SIG-M5 treated with dmso at 0.1 percent for 504 hours (cell line): Measurements from ENCODE around the gene RAVER1.
"Not testable (repeated sequence)": the region's sequence is repeated elsewhere in the genome, so short reads cannot be mapped to it uniquely, and the experiment has no call there.

Experiments used
- DNase-seq: peaks from one replicate; lab custom pipeline; 2025; ENCODE audit not compliant: unreplicated experiment; lab: John Stamatoyannopoulos, UW

The RAVER1 gene

DNA sequence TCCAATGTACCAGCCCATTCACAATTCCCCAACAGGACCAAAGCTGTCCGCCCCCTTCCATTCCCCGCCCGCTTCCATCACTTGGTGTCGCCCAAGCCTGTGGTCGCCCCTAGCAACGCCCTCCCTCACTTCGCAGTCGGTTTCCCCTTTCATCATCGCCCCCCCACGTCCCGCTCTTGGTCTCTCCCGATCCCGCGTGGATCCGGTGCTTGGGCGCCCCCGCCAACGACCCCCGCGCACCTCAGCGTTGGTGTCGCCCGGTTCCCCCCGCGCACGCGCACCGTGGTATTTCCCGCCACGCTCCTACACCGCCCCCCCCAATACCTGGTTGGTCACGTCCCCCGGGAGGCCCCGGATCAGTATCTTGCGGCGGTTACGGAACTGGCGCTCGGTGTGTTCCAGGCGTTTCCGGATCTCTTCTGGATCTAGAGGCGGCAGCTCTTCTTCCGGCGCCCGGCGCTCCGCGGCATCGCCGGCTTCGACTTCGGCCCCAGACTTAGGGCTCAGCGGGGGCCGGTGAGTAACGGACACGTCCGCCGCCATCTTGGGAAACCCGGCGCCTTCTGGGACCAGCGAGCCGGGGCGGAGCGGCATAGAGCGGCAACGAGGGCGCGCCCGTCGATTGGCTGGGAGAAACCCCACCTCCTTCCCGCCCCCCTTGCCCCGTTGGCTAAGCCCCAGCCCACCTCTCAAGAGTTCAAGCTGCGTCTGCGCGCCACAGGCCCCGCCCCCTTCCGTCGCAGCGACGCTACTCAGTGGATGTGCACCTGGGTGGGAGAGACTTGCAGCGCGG, at the start of gene RAVER1:
Gene RAVER1 (minus strand): TSS at position 565 of the 793 bp plus-strand sequence. CDS start 22 bp downstream, at position 543.
- peak; percentile 93 for DNase-seq

GRCh38 chr19:10383223-10383499, 49.8 kb upstream of the RAVER1 start:
- not testable (repeated sequence) for DNase-seq

GRCh38 chr19:10380313-10381102, 47.2 kb upstream of the RAVER1 start, which contains the start of gene TYK2:
TYK2 (minus strand) TSS chr19:10380572; CDS start chr19:10378406, 2,166 bp downstream.
- peak; percentile 97 for DNase-seq

GRCh38 chr19:10379880-10380312, 46.6 kb upstream of the RAVER1 start:
- peak; percentile 41 for DNase-seq

DNA sequence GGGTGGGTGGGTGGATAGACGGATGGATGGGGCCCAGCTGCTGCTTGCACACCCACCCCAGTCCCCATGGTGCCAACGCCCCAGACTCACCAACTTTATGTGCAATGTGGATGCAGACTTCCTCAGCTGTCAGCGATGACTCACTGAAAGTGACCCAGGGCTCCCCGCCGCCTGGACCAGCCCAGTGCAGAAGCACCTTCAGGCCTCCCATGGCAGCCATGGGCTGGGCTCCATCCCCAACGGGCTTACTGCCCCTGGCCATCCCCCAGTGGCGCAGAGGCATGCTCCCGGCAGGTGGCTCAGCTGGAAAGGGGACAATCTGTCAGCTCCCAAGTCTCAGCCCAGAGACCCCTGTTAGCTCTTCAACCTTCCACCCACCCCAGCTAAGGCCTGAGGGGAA, 44.8 kb upstream of the RAVER1 start:
- no peak for DNase-seq

- not testable (repeated sequence) for DNase-seq
Observed at GRCh38 chr19:10377140-10377640, 43.9 kb upstream of the RAVER1 start.

- DNase-seq = no peak
Observed at GRCh38 chr19:10374931-10375330, 41.6 kb upstream of the RAVER1 start.

- peak; percentile 90 for DNase-seq
Observed at GRCh38 chr19:10372690-10373089, 39.4 kb upstream of the RAVER1 start.

DNA sequence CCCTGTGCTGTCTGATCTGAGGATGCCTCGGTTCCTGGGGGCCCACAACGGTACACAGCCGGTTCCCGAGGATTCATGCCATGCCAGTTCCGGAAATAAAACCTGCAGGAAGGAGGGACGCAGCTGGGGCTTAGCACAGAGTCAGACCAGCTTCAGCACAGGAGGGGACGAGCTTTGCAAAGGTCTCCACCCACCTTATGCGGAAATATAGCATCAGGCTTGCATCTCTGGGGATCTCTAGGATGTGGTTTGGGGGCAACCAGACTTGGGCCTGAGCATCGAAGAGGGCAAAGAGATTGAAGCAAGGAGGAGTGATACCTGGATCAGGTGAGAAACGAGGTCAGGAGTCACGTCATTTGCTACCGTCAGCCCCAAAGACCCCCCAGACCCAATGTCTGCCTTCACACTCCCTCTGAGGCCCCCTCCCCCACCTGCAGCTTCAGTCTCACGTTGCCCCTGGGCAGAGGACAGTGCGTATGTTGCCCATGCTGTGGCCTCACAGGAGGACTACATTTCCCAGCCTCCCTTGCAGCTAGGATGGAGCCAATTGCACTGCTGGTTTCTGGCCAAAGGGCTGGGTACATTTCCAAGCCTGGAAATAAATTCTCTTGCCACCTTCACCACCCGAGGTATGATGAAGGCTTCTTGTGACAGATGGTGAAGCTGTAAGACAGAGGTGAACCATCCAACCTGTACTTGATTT, 34.9 kb upstream of the RAVER1 start:
- DNase-seq = no peak

DNA sequence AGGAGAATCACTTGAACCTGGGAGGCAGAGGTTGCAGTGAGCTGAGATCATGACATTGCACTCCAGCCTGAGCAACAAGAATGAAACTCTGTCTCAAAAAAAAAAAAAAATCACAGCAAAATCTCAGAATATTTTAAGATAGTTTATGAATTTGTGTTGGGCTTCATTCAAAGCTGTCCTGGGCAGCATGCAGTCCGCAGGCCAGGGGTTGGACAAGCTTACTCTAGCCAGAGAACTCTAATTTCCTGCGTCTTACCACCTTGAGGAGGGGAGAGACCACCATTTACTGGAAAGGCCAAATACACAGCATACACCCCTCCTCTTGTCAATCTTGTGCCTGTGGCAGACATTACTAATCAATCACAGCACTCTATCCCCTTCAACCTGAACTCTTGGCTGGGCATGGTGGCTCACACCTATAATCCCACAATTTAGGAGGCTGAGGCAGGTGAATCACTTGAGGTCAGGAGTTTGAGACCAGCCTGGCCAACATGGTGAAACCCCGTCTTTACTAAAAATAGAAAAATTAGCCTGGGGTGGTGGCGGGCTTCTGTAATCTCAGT, 33.7 kb upstream of the RAVER1 start:
- DNase-seq = not testable (repeated sequence)

DNA sequence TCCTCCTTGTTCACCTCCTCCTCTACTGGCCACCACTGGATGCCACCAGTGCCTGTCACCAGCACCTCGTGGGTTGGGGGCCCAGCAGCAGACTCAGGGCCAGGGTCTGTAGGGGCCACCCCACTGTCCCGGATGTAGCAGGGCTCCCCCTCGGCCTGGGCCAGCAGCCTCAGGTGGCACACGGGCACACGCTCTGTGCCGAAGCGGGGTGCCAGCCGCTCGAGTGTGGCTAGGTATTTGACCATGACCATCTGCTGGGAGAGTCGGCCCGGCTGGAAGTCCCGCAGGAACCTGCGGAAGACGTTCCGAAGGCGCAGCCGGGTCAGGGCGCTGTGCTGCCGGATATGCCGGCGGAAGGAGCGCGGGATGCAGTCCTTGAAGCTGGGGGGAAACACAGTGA, 32.2 kb upstream of the RAVER1 start:
- no peak for DNase-seq

- DNase-seq = no peak
Observed at GRCh38 chr19:10364644-10365043, 31.3 kb upstream of the RAVER1 start.

DNA sequence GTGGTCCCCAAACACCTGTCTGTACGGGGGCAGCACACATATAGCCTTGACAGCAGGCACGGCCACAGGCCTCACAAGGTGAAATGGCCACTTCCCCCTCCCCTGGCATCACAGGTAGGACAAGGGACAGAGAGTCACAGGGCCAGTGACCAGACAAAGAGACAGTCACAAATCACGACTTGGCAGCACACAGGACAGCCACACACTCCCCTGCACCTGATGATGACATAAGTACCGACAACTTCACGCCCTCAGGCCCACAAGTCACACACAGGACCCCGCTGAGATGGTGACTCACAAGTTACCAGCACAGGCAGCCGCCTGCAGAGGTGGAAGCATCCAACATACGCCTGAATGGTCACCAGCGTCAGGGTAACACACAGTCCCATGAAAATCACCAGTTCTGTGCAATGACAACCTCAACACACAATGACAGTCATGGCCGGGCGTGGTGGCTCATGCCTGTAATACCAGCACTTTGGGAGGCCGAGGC, 30.5 kb upstream of the RAVER1 start:
- DNase-seq = no peak

GRCh38 chr19:10362259-10362658, 28.9 kb upstream of the RAVER1 start:
- no peak for DNase-seq

GRCh38 chr19:10361569-10362011, 28.3 kb upstream of the RAVER1 start:
- no peak for DNase-seq

GRCh38 chr19:10356431-10356830, 23.1 kb upstream of the RAVER1 start:
- DNase-seq = no peak

DNA sequence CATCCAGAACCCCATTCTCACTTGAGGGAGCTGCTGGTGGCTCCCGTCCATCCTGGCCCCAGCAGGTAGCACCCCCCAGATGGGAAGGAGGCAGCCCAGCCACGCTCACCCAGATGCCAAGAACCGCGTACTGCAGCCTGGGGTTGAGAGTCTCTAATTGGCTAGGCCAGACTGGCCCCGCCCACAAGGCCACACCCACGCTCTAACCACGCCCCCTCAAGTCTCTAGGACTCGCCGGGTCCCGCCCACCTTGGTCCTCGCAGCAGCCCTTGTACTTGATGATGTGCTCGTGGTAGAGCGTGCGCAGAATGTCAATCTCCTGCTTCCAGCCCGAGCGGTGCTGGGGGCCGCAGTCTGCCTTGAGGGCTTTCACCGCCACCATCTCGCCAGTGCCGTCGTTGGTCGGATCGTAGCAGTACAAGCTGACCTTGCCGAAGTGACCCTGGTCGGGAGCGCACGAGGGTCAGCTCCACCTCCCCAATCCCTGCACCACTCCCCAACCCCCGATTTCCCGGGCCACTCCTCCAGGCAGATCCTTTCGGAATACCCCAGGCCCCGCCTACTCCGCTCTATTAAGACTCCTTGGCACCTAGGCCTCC, 20.6 kb upstream of the RAVER1 start:
- no peak for DNase-seq

DNA sequence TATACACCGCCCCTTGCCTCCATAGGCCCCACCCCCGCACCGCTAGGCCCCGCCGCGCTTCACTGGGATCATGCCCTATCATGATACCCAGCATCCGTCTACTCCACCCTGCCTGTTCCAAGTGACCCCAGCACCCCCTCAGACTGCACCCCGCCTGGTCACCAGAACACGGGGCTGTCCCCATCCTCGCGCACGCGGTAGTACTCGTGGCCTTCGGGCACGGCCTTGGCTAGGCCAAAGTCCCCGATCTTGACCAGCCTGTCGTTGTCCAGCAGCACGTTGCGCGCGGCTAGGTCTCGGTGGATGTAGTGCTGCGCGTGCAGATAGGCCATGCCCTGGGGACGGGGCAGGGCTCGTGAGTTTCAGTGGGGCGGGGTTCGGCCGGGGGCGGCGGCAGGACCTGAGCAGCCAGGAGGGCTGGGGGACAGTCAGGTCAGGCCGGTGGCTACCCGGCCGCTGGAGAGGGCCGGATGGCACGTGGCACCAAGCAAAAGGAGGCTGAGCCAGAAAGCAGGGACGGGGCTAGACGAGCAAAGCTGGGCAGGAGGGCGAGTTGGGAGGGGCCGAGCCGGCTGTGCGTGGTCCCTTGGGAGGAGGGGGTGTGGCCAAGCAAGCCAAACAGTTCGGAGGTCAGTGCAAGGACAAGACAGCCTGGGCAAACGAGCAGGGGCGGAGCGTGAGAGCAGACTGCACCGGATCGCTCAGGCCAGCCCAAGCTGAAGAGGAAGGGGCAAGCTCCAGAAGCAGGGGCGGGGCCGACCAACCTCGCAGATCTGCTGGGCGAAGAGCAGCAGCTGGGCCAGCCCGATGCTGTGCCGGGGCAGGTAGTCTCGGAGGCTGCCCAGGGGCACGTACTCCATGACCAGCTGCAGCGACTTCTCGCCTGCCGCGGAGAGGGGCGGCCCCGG, 19.7 kb upstream of the RAVER1 start:
- no peak for DNase-seq

DNA sequence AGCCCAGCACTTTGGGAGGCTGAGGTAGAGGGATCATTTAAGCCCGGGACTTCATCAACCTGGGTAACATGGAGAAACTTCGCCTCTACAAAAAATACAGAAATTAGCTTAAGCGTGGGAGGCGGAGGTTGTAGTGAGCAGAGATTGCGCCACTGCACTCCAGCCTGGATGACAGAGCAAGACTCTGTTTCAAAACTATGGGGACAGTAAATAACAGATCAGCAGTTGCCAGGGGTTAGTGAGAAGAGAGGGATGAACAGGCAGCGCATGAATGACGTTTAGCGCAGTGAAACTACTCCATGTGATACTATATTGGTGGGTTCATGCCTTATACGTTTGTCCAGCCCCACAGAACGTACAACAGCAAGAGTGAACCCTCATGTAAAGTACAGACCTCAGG, 13.2 kb upstream of the RAVER1 start:
- DNase-seq = peak; percentile 93
